Gastrocnemius medialis (tissue), 4 donors: ENCODE data around the gene SFXN5. TPM values are rescaled to one million over a fixed set of nuclear protein-coding genes. Genes with fewer than 3 reads are reported as not detected.

Source experiments
- ATAC-seq, 2 donors: fragments of 150-250 bp; one replicate each; pipeline ENCODE4 v1.9.1; 2016
- DNase-seq, 2 donors: peaks; one replicate each; pipeline ENCODE4 v3.0.0-alpha.2; 2019
- H3K27ac ChIP-seq, 4 donors: fragments of 200-600 bp; sonication (generic); 1 replicate in 1 of 4; 2 replicates in 3 of 4; pipeline ENCODE4 v1.5.1; 2016 to 2018; ENCODE audit warnings: mild to moderate bottlenecking in 2 of 4, moderate library complexity in 1 of 4
- H3K27me3 ChIP-seq, 3 donors: fragments of 200-600 bp; sonication (generic) in 2 of 3; 1 replicate in 1 of 3; 2 replicates in 2 of 3; pipeline versions ENCODE4 v1.5.1 to v1.6.0; 2016 to 2019; ENCODE audit warnings: mild to moderate bottlenecking in 1 of 3, moderate library complexity in 1 of 3
- H3K36me3 ChIP-seq, 2 donors: fragments of 200-600 bp; sonication (generic) in 1 of 2; one replicate each; pipeline ENCODE4 v1.5.1; 2017 to 2018
- H3K4me1 ChIP-seq, 2 donors: fragments of 200-600 bp; sonication (generic) in 1 of 2; one replicate each; pipeline ENCODE4 v1.5.1; 2016 to 2017; ENCODE audit warnings: mild to moderate bottlenecking in 2 of 2
- H3K4me3 ChIP-seq, 4 donors: fragments of 200-600 bp; sonication (generic) in 3 of 4; 1 replicate in 1 of 4; 2 replicates in 3 of 4; pipeline ENCODE4 v1.5.1; 2016 to 2019; ENCODE audit warnings: mild to moderate bottlenecking in 2 of 4
- H3K9me3 ChIP-seq, 3 donors: fragments of 200-600 bp; sonication (generic) in 2 of 3; 1 replicate in 1 of 3; 2 replicates in 2 of 3; pipeline ENCODE4 v1.5.1; 2016 to 2019
- POLR2A ChIP-seq, 2 donors: fragments of 450-650 bp; IDR thresholded peaks; one replicate each; pipeline ENCODE4 v1.6.1; 2017; ENCODE audit warnings: antibody characterized with exemption in 2 of 2, mild to moderate bottlenecking in 2 of 2, moderate library complexity in 2 of 2
- in situ Hi-C, 4 donors: fragments of 200-750 bp; cut with MboI; loops; one replicate each; pipeline versions ENCODE4 v1.15.0 to v1.8.0; 2017; ENCODE audit warnings: low sequenced_read_pairs in 4 of 4
- intact Hi-C: fragments of 100-400 bp; cut with DNase I; formaldehyde crosslinking; loops from one replicate; pipeline ENCODE4 v1.15.1; 2023; ENCODE audit warnings: low total_unique reads
- total RNA-seq, 4 donors: library from RNA; depleted of rRNA; stranded (reverse); fragments of >200 nt; gene quantifications; one replicate each; pipeline versions ENCODE4 v1.1.0 to v1.2.3, GENCODE V29; 2016
- TF ChIP-seq, protein P1 (sequence below), 5 experiments: fragments of 450-650 bp in 3 of 5; fragments of 200-600 bp in 2 of 5; sonication (generic) in 2 of 5; IDR thresholded peaks in 4 of 5; conservative IDR thresholded peaks in 1 of 5; 1 replicate in 4 of 5; 2 replicates in 1 of 5; pipeline ENCODE4 v1.5.1; 2016 to 2019; ENCODE audit warnings: antibody characterized with exemption in 5 of 5, mild to moderate bottlenecking in 3 of 5, moderate library complexity in 3 of 5

Gene SFXN5
- total RNA-seq, 4 donors from 2014 or later: 6.8 to 22.7 (median 9.1) TPM

DNA sequence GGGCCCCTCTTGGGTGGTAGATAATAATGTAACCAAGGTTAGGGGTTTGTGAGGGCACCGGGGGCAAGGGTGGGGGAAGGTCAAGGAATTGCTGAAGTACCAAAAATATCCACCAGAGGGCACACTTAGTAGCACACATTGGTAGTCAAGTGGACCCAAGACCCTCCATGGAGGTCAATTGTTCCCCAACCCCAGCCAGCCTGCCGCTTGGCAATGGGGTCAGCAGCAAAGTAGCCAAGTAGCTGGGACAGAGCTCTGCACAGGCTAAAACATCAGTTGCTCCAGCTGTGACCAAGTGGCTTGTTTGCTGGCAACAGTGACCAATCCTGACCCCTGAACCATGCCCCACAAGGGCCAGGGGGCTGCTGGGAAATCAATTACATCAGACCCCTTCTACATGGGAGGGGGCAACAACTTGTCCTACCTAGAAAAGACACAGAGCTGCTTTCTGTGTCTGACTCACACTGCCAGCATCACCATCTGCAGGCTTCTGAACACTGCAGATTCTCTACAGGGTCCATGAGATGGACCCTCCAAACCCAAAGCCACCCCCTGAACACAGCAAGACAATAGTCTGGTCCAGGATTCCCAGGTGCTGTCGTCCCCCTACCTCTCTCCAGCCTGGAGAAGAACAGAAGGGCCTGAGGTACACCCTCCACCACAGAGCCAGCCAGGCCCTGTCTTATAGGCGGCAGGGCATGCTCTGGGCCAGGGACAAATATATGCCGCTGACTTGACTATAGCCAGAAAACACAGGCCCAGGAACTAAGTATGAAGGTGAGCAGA lies 78.2 kb downstream of the SFXN5 start:
- ATAC-seq (no peak), DNase-seq (no peak)
- H3K27me3 ChIP-seq: no peaks in the 10 kb centered on the region
- H3K4me3 ChIP-seq: no peak overlapping the region
- no peak for TF ChIP-seq POLR2A (IDR thresholded peaks at IDR 0.05)
- TF ChIP-seq, protein P1, sequence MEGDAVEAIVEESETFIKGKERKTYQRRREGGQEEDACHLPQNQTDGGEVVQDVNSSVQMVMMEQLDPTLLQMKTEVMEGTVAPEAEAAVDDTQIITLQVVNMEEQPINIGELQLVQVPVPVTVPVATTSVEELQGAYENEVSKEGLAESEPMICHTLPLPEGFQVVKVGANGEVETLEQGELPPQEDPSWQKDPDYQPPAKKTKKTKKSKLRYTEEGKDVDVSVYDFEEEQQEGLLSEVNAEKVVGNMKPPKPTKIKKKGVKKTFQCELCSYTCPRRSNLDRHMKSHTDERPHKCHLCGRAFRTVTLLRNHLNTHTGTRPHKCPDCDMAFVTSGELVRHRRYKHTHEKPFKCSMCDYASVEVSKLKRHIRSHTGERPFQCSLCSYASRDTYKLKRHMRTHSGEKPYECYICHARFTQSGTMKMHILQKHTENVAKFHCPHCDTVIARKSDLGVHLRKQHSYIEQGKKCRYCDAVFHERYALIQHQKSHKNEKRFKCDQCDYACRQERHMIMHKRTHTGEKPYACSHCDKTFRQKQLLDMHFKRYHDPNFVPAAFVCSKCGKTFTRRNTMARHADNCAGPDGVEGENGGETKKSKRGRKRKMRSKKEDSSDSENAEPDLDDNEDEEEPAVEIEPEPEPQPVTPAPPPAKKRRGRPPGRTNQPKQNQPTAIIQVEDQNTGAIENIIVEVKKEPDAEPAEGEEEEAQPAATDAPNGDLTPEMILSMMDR (IDR thresholded peaks at IDR 0.05 in 4 of 5, conservative IDR thresholded peaks at IDR 0.05 in 1 of 5): peak; percentile 54 to 82 (median 78)
- peaks cover 0 to 7% of the 10 kb centered on the region in 2 donors for H3K36me3 ChIP-seq
- intact Hi-C loops (loop anchor here (2.0 kb wide), 2 partner anchors 169 to 183 kb away; no protein-coding TSS in a partner anchor), in situ Hi-C loops (loop anchor here in 3 of 4 donors (5.0 to 25.0 kb wide), 2 partner anchors 169 kb away; no protein-coding TSS in a partner anchor)
- H3K9me3 ChIP-seq: no peaks in the 10 kb centered on the region
- no peaks in the 10 kb centered on the region for H3K4me1 ChIP-seq
- H3K27ac ChIP-seq: no peak overlapping the region

DNA sequence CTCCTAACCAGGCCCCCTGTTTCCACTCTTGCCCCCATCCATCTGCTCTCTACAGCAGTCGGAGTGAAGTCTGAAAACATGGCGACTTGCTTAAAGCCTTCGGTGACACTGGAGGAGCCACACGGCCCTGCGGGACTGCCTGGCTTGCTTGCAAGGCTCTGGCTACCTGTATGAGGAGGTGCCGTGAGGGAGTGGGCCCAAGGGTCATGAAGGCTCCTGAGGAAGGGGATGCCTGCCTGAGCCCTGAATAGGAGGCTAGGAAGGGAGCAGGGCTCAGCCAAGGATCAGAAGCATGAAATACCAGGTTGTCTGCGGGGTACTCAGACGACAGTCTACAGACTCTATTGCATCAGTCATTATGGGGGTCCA lies 78.8 kb downstream of the SFXN5 start:
- ATAC-seq: no peak
- Histone ChIP-seq H3K9me3 (no peaks in the 10 kb centered on the region), H3K27ac (no peak overlapping the region), H3K36me3 (peaks cover 0 to 1% of the 10 kb centered on the region in 2 donors), H3K27me3 (no peaks in the 10 kb centered on the region), H3K4me1 (no peaks in the 10 kb centered on the region), H3K4me3 (no peak overlapping the region)
- DNase-seq: no peak
- no peak for TF ChIP-seq POLR2A (IDR thresholded peaks at IDR 0.05)
- TF ChIP-seq, protein P1 (IDR thresholded peaks at IDR 0.05 in 4 of 5, conservative IDR thresholded peaks at IDR 0.05 in 1 of 5): no peak
- in situ Hi-C loops: loop anchor here in 3 of 4 donors (5.0 to 25.0 kb wide), 2 partner anchors 170 kb away; no protein-coding TSS in a partner anchor
- intact Hi-C loops: loop anchor here (2.0 kb wide), 2 partner anchors 170 to 184 kb away; no protein-coding TSS in a partner anchor

DNA sequence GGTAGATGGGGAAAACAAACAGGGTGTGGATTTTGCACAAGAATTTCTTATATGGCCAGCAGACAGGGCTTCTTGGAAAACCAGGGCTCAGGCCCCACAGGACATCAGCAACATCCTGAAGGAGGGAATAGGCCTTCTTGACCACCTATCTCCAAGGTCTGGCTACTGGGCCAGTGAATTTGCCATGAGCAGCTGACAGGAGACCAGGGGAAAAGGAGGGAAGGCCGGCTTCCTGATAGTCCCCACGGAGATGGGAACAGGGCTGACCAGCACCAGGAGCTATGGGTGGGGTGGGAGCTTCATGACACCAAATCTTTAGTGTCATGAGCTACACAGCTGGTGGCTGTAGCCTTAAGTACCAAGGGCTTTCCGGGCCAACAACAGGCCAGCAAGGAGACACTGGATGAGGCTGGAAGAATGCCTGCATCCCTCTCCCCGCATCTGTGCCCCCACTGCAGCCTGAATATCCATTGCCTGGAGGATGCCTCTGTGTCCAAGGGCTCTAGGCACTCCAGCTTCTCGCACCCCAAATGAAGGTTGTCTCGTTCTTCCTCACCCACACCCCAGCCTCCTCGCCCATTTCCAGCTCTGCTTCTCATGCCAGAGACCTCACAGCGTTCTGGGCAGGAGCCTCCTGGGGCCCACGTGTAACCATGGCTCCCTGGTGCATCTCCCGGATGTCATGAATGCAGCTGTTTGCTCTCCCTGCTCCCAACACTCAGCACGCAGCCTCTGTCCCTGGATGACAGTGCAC lies 79.4 kb downstream of the SFXN5 start:
- H3K4me3 ChIP-seq: no peak overlapping the region
- no peaks in the 10 kb centered on the region for H3K4me1 ChIP-seq
- no peaks in the 10 kb centered on the region for H3K27me3 ChIP-seq
- DNase-seq (no peak), ATAC-seq (no peak)
- in situ Hi-C loops (loop anchor here in 3 of 4 donors (5.0 to 25.0 kb wide), 2 partner anchors 170 kb away; no protein-coding TSS in a partner anchor), intact Hi-C loops (loop anchor here (2.0 kb wide), 2 partner anchors 171 to 185 kb away; no protein-coding TSS in a partner anchor)
- H3K36me3 ChIP-seq: no peaks in the 10 kb centered on the region
- H3K9me3 ChIP-seq: no peaks in the 10 kb centered on the region
- TF ChIP-seq, protein P1 (IDR thresholded peaks at IDR 0.05 in 4 of 5, conservative IDR thresholded peaks at IDR 0.05 in 1 of 5): no peak
- TF ChIP-seq POLR2A (IDR thresholded peaks at IDR 0.05): no peak
- H3K27ac ChIP-seq: no peak overlapping the region

DNA sequence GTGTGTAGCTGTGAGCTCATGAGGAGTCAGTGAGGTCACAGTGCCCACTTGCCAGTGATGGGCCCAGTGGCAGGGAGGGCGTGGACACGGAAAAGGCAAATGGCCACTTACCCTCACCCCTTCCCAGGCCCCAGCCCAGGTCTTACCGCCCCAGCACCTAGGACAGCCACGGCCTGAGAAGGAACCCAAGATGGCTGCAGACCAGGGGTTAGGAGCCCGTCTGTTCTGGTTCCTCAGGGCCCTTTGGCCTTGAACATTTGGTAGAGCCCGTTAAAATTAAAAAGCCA lies 80.1 kb downstream of the SFXN5 start:
- Histone ChIP-seq H3K27ac (no peak overlapping the region), H3K4me1 (peaks cover 0 to under 1% of the 10 kb centered on the region in 2 donors), H3K27me3 (no peaks in the 10 kb centered on the region), H3K4me3 (no peak overlapping the region), H3K9me3 (no peaks in the 10 kb centered on the region), H3K36me3 (no peaks in the 10 kb centered on the region)
- intact Hi-C loops (no loop called here), in situ Hi-C loops (loop anchor here in 3 of 4 donors (5.0 to 25.0 kb wide), 2 partner anchors 171 kb away; no protein-coding TSS in a partner anchor)
- no peak for TF ChIP-seq POLR2A (IDR thresholded peaks at IDR 0.05)
- no peak for ATAC-seq
- no peak for DNase-seq
